Stimulated activated naive CD8-positive, alpha-beta T cell treated with anti-CD3 and anti-CD28 coated beads, Interleukin-15, Interleukin-2, amounts not matched to agents 100 ng/mL and 50 ng/mL, for 24 hours (primary cell): ENCODE results near the gene MEG3.

Experiments used
- H3K27ac Mint-ChIP-seq: one replicate; pipeline ENCODE4 v1.8.0; 2021; ENCODE audit warnings: mild to moderate bottlenecking, mixed read lengths
- H3K27me3 Mint-ChIP-seq: one replicate; pipeline ENCODE4 v1.8.0; 2021; ENCODE audit warnings: mixed read lengths
- H3K36me3 Mint-ChIP-seq: one replicate; pipeline ENCODE4 v1.8.0; 2021; ENCODE audit warnings: low read depth, mixed read lengths
- H3K4me1 Mint-ChIP-seq: one replicate; pipeline ENCODE4 v1.8.0; 2021; ENCODE audit warnings: low read depth, mixed read lengths
- H3K4me3 Mint-ChIP-seq: one replicate; pipeline ENCODE4 v1.8.0; 2021; ENCODE audit warnings: mild to moderate bottlenecking, mixed read lengths
- H3K9me3 Mint-ChIP-seq: one replicate; pipeline ENCODE4 v1.8.0; 2021; ENCODE audit warnings: mixed read lengths

MEG3 gene

GRCh38 chr14:100864960-100865681 is 39.2 kb downstream of the MEG3 start:
- no peaks in the 10 kb centered on the region for H3K4me1 Mint-ChIP-seq
- H3K27me3 Mint-ChIP-seq = no peaks in the 10 kb centered on the region
- H3K27ac Mint-ChIP-seq = no peak overlapping the region
- no peaks in the 10 kb centered on the region for H3K36me3 Mint-ChIP-seq
- H3K9me3 Mint-ChIP-seq = no peaks in the 10 kb centered on the region
- H3K4me3 Mint-ChIP-seq = no peak overlapping the region

DNA sequence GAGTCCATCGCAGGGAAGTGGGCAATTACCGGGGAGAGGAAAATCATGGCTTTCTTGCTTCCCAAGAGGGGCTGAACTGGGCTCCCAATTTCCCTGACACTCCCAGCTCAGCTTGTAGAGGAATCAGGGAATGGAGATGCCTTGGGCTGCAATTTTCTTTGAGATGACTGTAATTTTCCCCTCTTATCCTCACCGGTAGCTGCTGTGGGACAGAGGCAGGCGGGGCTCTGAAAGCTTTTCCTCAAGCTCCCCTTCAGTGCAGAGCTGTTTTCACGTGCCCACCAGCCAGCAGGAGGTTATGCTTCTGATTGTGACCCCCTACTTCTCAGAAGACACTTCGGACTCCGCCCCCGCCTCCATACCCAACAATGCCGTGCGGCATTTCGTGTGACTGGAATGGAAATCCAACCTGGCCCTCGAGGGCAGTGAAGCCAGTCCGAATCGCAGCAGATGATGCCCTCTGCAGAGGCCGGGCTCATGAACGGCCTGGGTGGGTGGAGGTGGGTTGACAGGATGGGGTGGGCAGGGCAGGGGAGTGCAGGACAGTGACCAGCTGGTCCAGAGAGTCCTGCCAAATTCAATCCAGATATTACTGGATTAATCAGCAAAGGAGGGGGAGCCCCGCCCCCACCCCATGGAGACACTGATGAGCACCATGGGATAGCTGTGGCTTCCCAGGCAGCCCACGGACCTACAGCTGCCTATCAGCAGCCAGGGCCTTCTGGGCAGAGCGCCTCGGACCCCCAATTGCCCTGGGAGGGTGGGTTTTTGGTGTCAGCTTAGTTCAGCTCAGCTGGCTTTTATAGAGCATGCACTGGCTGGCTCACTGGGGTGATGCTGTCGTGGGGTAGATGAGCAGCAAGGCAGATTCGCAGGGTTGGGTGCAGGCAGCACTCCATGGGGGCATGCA is 40.0 kb downstream of the MEG3 start:
- no peaks in the 10 kb centered on the region for H3K36me3 Mint-ChIP-seq
- H3K27ac Mint-ChIP-seq = no peak overlapping the region
- no peak overlapping the region for H3K4me3 Mint-ChIP-seq
- no peaks in the 10 kb centered on the region for H3K4me1 Mint-ChIP-seq
- no peaks in the 10 kb centered on the region for H3K27me3 Mint-ChIP-seq
- no peaks in the 10 kb centered on the region for H3K9me3 Mint-ChIP-seq

GRCh38 chr14:100866666-100867630 is 41.0 kb downstream of the MEG3 start:
- Mint-ChIP-seq H3K4me1 (no peaks in the 10 kb centered on the region), H3K4me3 (no peak overlapping the region), H3K9me3 (no peaks in the 10 kb centered on the region), H3K27ac (no peak overlapping the region), H3K36me3 (no peaks in the 10 kb centered on the region), H3K27me3 (no peaks in the 10 kb centered on the region)

GRCh38 chr14:100867631-100868315 is 41.9 kb downstream of the MEG3 start:
- Mint-ChIP-seq H3K27ac (no peak overlapping the region), H3K4me1 (no peaks in the 10 kb centered on the region), H3K36me3 (no peaks in the 10 kb centered on the region), H3K9me3 (no peaks in the 10 kb centered on the region), H3K27me3 (no peaks in the 10 kb centered on the region), H3K4me3 (no peak overlapping the region)

DNA sequence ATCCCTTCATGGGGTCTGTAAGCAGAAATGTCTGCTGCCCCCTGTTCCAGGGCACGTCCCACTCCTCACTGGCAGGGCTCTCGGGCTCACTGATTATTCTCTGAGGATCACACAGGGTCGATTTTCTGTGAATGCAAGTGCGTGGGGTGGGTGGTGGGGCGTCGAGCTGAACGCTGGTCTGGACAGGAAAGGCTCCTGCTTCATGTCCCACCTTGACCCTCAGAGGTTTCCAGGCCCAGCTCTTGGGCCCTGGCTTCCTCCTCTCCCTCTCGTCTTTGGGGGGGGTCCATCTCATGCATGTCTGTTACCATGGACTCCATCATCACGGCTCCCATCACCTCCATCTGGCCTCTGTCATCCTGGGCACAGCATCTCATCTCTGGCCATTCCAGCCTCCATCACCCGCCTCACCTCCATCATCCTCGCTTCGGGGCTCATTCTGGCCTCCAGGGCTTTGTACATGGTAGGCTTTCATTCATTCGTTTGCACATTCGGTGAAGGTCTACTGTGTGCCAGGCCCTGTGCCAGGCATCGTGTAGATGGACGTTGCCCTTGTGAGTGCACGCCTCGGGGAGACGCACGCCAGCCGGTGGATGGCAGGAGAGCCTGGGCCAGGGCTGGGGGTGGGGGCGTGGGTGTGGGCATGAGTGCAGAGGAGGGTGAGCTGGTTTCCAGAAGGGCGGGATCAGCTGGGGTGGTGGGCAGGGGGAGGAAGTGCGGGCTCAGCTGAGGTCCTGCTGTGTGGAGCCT is 42.9 kb downstream of the MEG3 start:
- Mint-ChIP-seq H3K27me3 (no peaks in the 10 kb centered on the region), H3K27ac (no peak overlapping the region), H3K9me3 (no peaks in the 10 kb centered on the region), H3K4me3 (no peak overlapping the region), H3K36me3 (no peaks in the 10 kb centered on the region), H3K4me1 (no peaks in the 10 kb centered on the region)

DNA sequence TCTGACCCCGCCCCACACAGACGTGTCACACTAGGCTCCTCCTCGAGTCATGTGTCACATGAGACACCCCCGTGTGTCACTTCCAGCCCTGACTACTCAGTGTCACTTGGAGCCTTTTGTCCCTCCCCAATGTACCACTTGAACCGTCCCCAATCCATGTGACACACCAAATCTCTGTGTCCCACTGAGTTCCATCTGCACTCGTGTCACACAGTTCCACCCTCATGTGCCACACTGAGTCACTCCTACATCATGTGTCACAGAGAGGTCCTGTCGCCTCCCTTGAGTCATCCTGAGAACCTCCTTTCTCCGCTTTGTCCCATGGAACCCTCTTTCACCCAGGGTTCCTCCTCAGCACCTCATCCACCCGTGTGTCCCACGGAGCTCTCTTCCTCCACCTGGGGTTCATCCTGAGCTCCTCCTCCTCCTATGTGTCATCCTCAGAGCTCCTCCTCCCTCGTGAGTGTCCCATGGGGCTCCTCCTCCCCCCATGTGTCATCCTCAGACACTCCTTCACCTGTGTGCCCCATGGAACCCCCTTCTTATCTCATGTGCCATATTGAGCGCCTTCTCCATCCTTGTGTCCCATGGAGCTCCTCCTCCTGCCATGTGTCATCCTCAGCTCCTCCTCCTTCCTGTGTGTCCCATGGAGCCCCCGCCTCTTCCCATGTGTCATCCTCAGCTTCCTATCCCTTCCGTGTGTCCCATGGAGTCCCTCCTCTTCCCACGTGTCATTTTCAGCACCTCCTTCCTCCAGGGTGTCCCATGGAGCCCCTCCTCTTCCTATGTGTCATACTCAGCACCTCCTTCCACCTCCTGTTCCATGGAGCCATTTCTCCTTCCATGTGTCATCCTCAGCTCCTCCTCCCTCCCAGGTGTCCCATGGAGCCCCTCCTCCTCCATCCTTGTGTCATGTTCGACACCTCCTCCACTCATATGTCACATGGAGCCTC is 45.6 kb downstream of the MEG3 start:
- H3K27ac Mint-ChIP-seq = no peak overlapping the region
- no peaks in the 10 kb centered on the region for H3K4me1 Mint-ChIP-seq
- no peak overlapping the region for H3K4me3 Mint-ChIP-seq
- H3K36me3 Mint-ChIP-seq = no peaks in the 10 kb centered on the region
- H3K9me3 Mint-ChIP-seq = no peaks in the 10 kb centered on the region
- H3K27me3 Mint-ChIP-seq = no peaks in the 10 kb centered on the region

- Mint-ChIP-seq H3K27me3 (no peaks in the 10 kb centered on the region), H3K4me1 (no peaks in the 10 kb centered on the region), H3K36me3 (no peaks in the 10 kb centered on the region), H3K9me3 (no peaks in the 10 kb centered on the region), H3K27ac (no peak overlapping the region), H3K4me3 (no peak overlapping the region)
These were observed 46.6 kb downstream of the MEG3 start for GRCh38 chr14:100872259-100873095.

- Mint-ChIP-seq H3K36me3 (no peaks in the 10 kb centered on the region), H3K4me1 (no peaks in the 10 kb centered on the region), H3K27ac (no peak overlapping the region)
These were observed 47.2 kb downstream of the MEG3 start for GRCh38 chr14:100873096-100873482.

GRCh38 chr14:100874051-100874410 is 48.1 kb downstream of the MEG3 start:
- H3K36me3 Mint-ChIP-seq = no peaks in the 10 kb centered on the region
- H3K9me3 Mint-ChIP-seq = no peaks in the 10 kb centered on the region
- no peak overlapping the region for H3K4me3 Mint-ChIP-seq
- no peaks in the 10 kb centered on the region for H3K27me3 Mint-ChIP-seq
- H3K27ac Mint-ChIP-seq = no peak overlapping the region
- H3K4me1 Mint-ChIP-seq = no peaks in the 10 kb centered on the region

More at GRCh38 chr14:100873096-100873482, 47.2 kb downstream of the MEG3 start:
- no peaks in the 10 kb centered on the region for H3K9me3 Mint-ChIP-seq
- H3K27me3 Mint-ChIP-seq = no peaks in the 10 kb centered on the region
- no peak overlapping the region for H3K4me3 Mint-ChIP-seq

GRCh38 chr14:100874411-100875091 is 48.6 kb downstream of the MEG3 start:
- H3K9me3 Mint-ChIP-seq = no peaks in the 10 kb centered on the region
- no peaks in the 10 kb centered on the region for H3K36me3 Mint-ChIP-seq
- H3K27me3 Mint-ChIP-seq = no peaks in the 10 kb centered on the region
- H3K4me3 Mint-ChIP-seq = no peak overlapping the region
- H3K27ac Mint-ChIP-seq = no peak overlapping the region
- H3K4me1 Mint-ChIP-seq = no peaks in the 10 kb centered on the region

GRCh38 chr14:100875126-100875525 is 49.2 kb downstream of the MEG3 start:
- Mint-ChIP-seq H3K9me3 (no peaks in the 10 kb centered on the region), H3K4me3 (no peak overlapping the region), H3K27ac (no peak overlapping the region), H3K36me3 (no peaks in the 10 kb centered on the region), H3K27me3 (no peaks in the 10 kb centered on the region), H3K4me1 (no peaks in the 10 kb centered on the region)
